MM.1S (cell line): ENCODE data around the gene ANKHD1.

Experiments
- CTCF ChIP-seq: fragments of 300-600 bp; sonication (generic); IDR thresholded peaks from 2 replicates; pipeline ENCODE4 v1.5.1; 2016; ENCODE audit warnings: antibody characterized with exemption, low read length, mixed read lengths
- EZH2 ChIP-seq: fragments of 300-600 bp; sonication (generic); optimal IDR thresholded peaks from 2 replicates; pipeline ENCODE3; 2017; ENCODE audit warnings: low read depth, mild to moderate bottlenecking, antibody characterized with exemption, low read length, mixed read lengths

GRCh38 chr5:140418862-140419520 is 17.4 kb downstream of the ANKHD1 start:
- TF ChIP-seq CTCF (no peak), EZH2 (no peak)
